Mesenchymal stem cell (in vitro differentiated cells and primary cell): Measurements from ENCODE around the gene UCP2.
A peak's percentile ranks its signal among the peaks of the same experiment; 100 is the strongest.

Experiments used
- DNase-seq: peaks from one replicate; pipeline ENCODE4 v3.0.0-alpha.2; 2013
- H2AFZ ChIP-seq: one replicate; pipeline ENCODE4 v1.6.1; 2013; ENCODE audit warnings: low read depth, mild to moderate bottlenecking, control low read depth, inconsistent platforms, low read length, moderate library complexity
- H2AK5ac ChIP-seq: 2 replicates; pipeline ENCODE4 v1.6.1; 2013; ENCODE audit warnings: low read length, moderate library complexity, mild to moderate bottlenecking, inconsistent platforms; ENCODE audit not compliant: severe bottlenecking
- H2BK120ac ChIP-seq: one replicate; pipeline ENCODE4 v1.6.1; 2013; ENCODE audit warnings: low read depth, mild to moderate bottlenecking, inconsistent platforms, low read length, moderate library complexity
- H2BK12ac ChIP-seq, 2 experiments: one replicate each; pipeline ENCODE4 v1.6.1; 2013; ENCODE audit warnings: inconsistent platforms in 2 of 2, low read length in 2 of 2, mild to moderate bottlenecking in 2 of 2, moderate library complexity in 2 of 2, control low read depth in 1 of 2
- H2BK15ac ChIP-seq: one replicate; pipeline ENCODE4 v1.6.1; 2013; ENCODE audit warnings: mild to moderate bottlenecking, low read depth, inconsistent platforms; ENCODE audit not compliant: poor library complexity, severe bottlenecking
- H2BK5ac ChIP-seq: 2 replicates; pipeline ENCODE4 v1.6.1; 2013; ENCODE audit warnings: low read depth, mild to moderate bottlenecking, low read length, control low read depth, inconsistent platforms; ENCODE audit not compliant: poor library complexity, severe bottlenecking
- H3K14ac ChIP-seq, 2 experiments: one replicate each; pipeline ENCODE4 v1.6.1; 2013; ENCODE audit warnings: inconsistent platforms in 2 of 2, low read length in 2 of 2, control low read depth in 1 of 2, mild to moderate bottlenecking in 1 of 2, moderate library complexity in 1 of 2
- H3K18ac ChIP-seq, 2 experiments: one replicate each; pipeline ENCODE4 v1.6.1; 2013; ENCODE audit warnings: inconsistent platforms in 2 of 2, low read length in 2 of 2, control low read depth in 1 of 2, low read depth in 1 of 2, mild to moderate bottlenecking in 1 of 2
- H3K23ac ChIP-seq, 2 experiments: one replicate each; pipeline ENCODE4 v1.6.1; 2013; ENCODE audit warnings: inconsistent platforms in 2 of 2, low read length in 2 of 2, mild to moderate bottlenecking in 2 of 2, moderate library complexity in 2 of 2, control low read depth in 1 of 2
- H3K27ac ChIP-seq: 2 replicates; pipeline ENCODE4 v1.5.1; 2013; ENCODE audit warnings: mild to moderate bottlenecking, moderate library complexity, low read length, control low read depth, inconsistent platforms; ENCODE audit not compliant: poor library complexity, severe bottlenecking
- H3K27me3 ChIP-seq, 2 experiments: 2 replicates each; pipeline versions ENCODE4 v1.6.1 to v1.7.0; 2013; ENCODE audit warnings: low read length in 2 of 2, mild to moderate bottlenecking in 2 of 2, moderate library complexity in 2 of 2, control low read depth in 1 of 2, inconsistent platforms in 1 of 2; ENCODE audit not compliant: control insufficient read depth in 1 of 2, insufficient read depth in 1 of 2
- H3K36me3 ChIP-seq, 2 experiments: 2 replicates each; pipeline versions ENCODE4 v1.6.1 to v1.7.0; 2013; ENCODE audit warnings: low read length in 2 of 2, control low read depth in 1 of 2, inconsistent platforms in 1 of 2, low read depth in 1 of 2, mild to moderate bottlenecking in 1 of 2; ENCODE audit not compliant: insufficient read depth in 2 of 2, control insufficient read depth in 1 of 2
- H3K4ac ChIP-seq, 2 experiments: one replicate each; pipeline ENCODE4 v1.6.1; 2013; ENCODE audit warnings: inconsistent platforms in 2 of 2, low read length in 2 of 2, mild to moderate bottlenecking in 2 of 2, moderate library complexity in 2 of 2, control low read depth in 1 of 2, low read depth in 1 of 2
- H3K4me1 ChIP-seq: 2 replicates; pipeline ENCODE4 v1.6.1; 2013; ENCODE audit warnings: low read depth, low read length, control low read depth; ENCODE audit not compliant: control insufficient read depth, insufficient read depth
- H3K4me2 ChIP-seq: 2 replicates; pipeline ENCODE4 v1.6.1; 2013; ENCODE audit warnings: low read length, mild to moderate bottlenecking, inconsistent platforms; ENCODE audit not compliant: poor library complexity, severe bottlenecking
- H3K4me3 ChIP-seq, 2 experiments: 2 replicates each; pipeline versions ENCODE4 v1.5.1 to v1.7.0; 2013; ENCODE audit warnings: low read length in 2 of 2, mild to moderate bottlenecking in 2 of 2, control low read depth in 1 of 2, low read depth in 1 of 2; ENCODE audit not compliant: insufficient read depth in 1 of 2
- H3K79me1 ChIP-seq: replicated peaks from 2 replicates; pipeline ENCODE4 v1.6.1; 2013; ENCODE audit warnings: mild to moderate bottlenecking, control low read depth, low read length, inconsistent platforms; ENCODE audit not compliant: poor library complexity, severe bottlenecking
- H3K9ac ChIP-seq: 2 replicates; pipeline ENCODE4 v1.7.0; 2013; ENCODE audit warnings: mild to moderate bottlenecking, low read length, moderate library complexity
- H3K9me3 ChIP-seq: 2 replicates; pipeline ENCODE4 v1.7.0; 2013; ENCODE audit warnings: mild to moderate bottlenecking, low read length; ENCODE audit not compliant: control insufficient read depth
- H4K8ac ChIP-seq: one replicate; pipeline ENCODE4 v1.6.1; 2013; ENCODE audit warnings: inconsistent platforms, mild to moderate bottlenecking, low read length, moderate library complexity
- H4K91ac ChIP-seq: one replicate; pipeline ENCODE4 v1.6.1; 2013; ENCODE audit warnings: mild to moderate bottlenecking, low read length, inconsistent platforms
- WGBS: methylation state at CpG from one replicate; pipeline ENCODE4 v1.1.7; 2013; ENCODE audit warnings: mixed read lengths; 5-methylcytosine and 5-hydroxymethylcytosine counted together

Gene UCP2

GRCh38 chr11:74009675-74010305 is 27.1 kb upstream of the UCP2 start:
- DNase-seq: no peak
- Histone ChIP-seq H3K27ac (no peak overlapping the region), H3K9ac (no peak overlapping the region), H3K79me1 (no peaks in the 10 kb centered on the region), H2BK12ac (no peak overlapping the region), H2AK5ac (no peak overlapping the region), H2BK15ac (no peak overlapping the region), H3K4me1 (no peaks in the 10 kb centered on the region), H4K91ac (peak overlapping the region; percentile 45), H3K18ac (no peak overlapping the region), H3K4me2 (no peak overlapping the region), H3K27me3 (no peaks in the 10 kb centered on the region), H2AFZ (no peak overlapping the region), H2BK120ac (no peak overlapping the region), H3K9me3 (no peaks in the 10 kb centered on the region), H3K4me3 (no peak overlapping the region), H3K4ac (no peak overlapping the region), H3K36me3 (peaks cover 13 to 60% of the 10 kb centered on the region in 2 experiments), H3K14ac (no peak overlapping the region), H2BK5ac (no peak overlapping the region), H4K8ac (no peak overlapping the region), H3K23ac (no peak overlapping the region)
- WGBS: 83% methylated on average over 5 of the region's 5 CpGs

- no peak overlapping the region for H2AFZ ChIP-seq
- no peak overlapping the region for H3K4me3 ChIP-seq
- no peak overlapping the region for H2BK12ac ChIP-seq
- 86% methylated on average over 1 of the region's 3 CpGs for WGBS
- H2BK120ac ChIP-seq: no peak overlapping the region
- H2BK5ac ChIP-seq: no peak overlapping the region
- H3K36me3 ChIP-seq: peaks cover 16 to 59% of the 10 kb centered on the region in 2 experiments
- H3K18ac ChIP-seq: no peak overlapping the region
- no peak overlapping the region for H3K27ac ChIP-seq
- no peak overlapping the region for H2AK5ac ChIP-seq
- no peak for DNase-seq
- no peak overlapping the region for H2BK15ac ChIP-seq
- H4K8ac ChIP-seq: peak overlapping the region; percentile 21
- no peak overlapping the region for H3K4me2 ChIP-seq
- H3K27me3 ChIP-seq: no peaks in the 10 kb centered on the region
- H3K4me1 ChIP-seq: no peaks in the 10 kb centered on the region
- no peak overlapping the region for H3K14ac ChIP-seq
- no peak overlapping the region for H3K23ac ChIP-seq
- no peaks in the 10 kb centered on the region for H3K79me1 ChIP-seq
- no peak overlapping the region for H3K9ac ChIP-seq
- peak overlapping the region; percentile 43 for H4K91ac ChIP-seq
- H3K9me3 ChIP-seq: no peaks in the 10 kb centered on the region
- H3K4ac ChIP-seq: no peak overlapping the region
Measured at GRCh38 chr11:74009230-74009547, 26.5 kb upstream of the UCP2 start.

DNA sequence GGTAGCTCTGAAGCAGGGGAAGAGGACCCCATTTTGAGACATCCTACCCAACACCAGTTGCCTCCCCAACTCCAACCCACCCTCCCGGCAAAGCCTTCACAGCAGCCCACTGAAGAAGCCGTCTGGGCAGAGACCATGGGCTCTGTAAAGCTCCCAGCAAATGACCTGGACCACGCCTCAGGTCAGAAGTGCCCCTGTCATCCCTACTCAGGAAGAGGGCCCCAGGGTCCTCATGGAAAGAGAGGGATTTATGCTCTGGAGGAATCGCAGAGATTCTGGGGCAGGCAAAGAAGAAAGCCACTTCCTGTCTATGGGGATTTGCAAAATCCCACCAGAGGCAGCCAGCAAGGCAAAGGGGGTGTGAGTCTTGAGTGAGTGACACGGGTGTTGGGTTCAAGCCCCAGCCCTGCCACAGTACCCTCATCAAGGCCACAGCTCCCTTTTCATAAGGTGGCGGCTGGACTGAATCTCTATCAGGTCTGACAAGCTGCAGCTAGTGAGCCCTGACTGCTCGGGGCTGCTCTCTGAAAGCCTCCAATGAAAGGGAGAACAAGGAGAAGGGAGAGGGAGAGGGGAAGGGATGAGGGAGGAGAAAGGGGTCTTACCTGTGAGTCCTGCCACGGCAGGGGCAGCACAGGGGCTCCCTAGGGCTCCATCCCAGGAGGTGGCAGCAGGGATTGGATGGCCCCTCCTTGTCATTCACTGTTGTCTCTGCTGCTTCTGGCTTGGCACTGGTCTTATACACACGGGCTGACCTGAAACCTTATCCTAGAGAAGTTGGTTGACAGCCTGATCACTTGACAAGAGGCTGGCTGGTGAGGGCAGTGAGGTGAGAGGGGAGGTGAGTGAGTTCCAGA is 26.0 kb upstream of the UCP2 start, which contains the start of gene UCP3:
UCP3 (minus strand) TSS at position 713 of the 857 bp plus-strand sequence. CDS start 2,043 bp downstream, outside the sequence.
- no peak within 1 kb of the TSS for H3K4me3 ChIP-seq
- H3K14ac ChIP-seq: no peak within 1 kb of the TSS
- H2AK5ac ChIP-seq: no peak within 1 kb of the TSS
- H3K4me2 ChIP-seq: no peak within 1 kb of the TSS
- H4K8ac ChIP-seq: peak within 1 kb of the TSS; percentile 21
- H3K18ac ChIP-seq: peak within 1 kb of the TSS in 1 of 2 experiments; percentile 33
- peak within 1 kb of the TSS; percentile 44 for H2BK15ac ChIP-seq
- DNase-seq: no peak
- no peak within 1 kb of the TSS for H3K27ac ChIP-seq
- WGBS: 72% methylated on average over 9 of the region's 9 CpGs
- no peak within 1 kb of the TSS for H2BK5ac ChIP-seq
- peak within 1 kb of the TSS in 1 of 2 experiments; percentile 24 for H3K4ac ChIP-seq
- no peak within 1 kb of the TSS for H3K9ac ChIP-seq
- no peaks in the 10 kb centered on the region for H3K9me3 ChIP-seq
- peak within 1 kb of the TSS; percentile 43 for H4K91ac ChIP-seq
- no peak within 1 kb of the TSS for H3K23ac ChIP-seq
- no peaks in the 10 kb centered on the region for H3K4me1 ChIP-seq
- H2AFZ ChIP-seq: no peak within 1 kb of the TSS
- H2BK12ac ChIP-seq: peak within 1 kb of the TSS in 1 of 2 experiments; percentile 59
- H3K27me3 ChIP-seq: no peaks in the 10 kb centered on the region
- H3K36me3 ChIP-seq: peaks cover 20 to 59% of the 10 kb centered on the region in 2 experiments
- H3K79me1 ChIP-seq: no peaks in the 10 kb centered on the region
- no peak within 1 kb of the TSS for H2BK120ac ChIP-seq

DNA sequence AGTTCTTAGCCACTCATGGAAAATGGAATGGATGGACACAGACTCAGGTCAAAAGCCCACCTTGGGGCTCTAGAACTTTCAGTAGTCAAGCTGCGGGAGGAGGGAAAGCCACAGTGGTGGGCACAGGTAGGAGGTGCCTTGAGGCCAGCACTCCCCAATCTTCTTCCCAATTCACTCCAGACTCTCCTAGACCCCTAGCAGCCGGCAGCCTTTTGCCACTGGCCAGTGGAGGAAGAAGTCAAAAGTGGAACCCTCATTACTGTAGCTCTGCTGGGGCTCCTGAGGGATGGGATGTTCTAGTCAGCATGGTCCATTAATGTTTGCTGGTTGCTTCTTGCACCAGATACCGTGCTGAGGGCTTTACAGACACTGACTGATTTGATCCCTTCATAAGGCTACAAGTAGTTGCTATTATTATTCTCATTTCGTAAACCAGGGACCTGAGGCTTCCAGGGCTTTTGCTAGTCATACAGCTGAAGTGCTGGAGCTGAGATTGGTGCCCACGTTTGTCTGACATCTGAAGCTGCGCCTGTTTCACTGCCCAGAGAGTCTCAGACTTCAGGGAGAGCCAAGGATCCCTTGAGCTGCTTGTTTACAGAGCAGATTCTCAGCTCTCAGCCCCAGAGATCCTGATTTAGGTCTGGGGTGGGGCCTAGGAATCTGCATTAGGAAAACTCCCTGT is 25.2 kb upstream of the UCP2 start:
- no peak overlapping the region for H3K4me2 ChIP-seq
- H4K91ac ChIP-seq: no peak overlapping the region
- no peaks in the 10 kb centered on the region for H3K4me1 ChIP-seq
- no peak overlapping the region for H3K23ac ChIP-seq
- H3K27me3 ChIP-seq: no peaks in the 10 kb centered on the region
- H2BK15ac ChIP-seq: no peak overlapping the region
- no peak overlapping the region for H3K9ac ChIP-seq
- no peak overlapping the region for H4K8ac ChIP-seq
- no peak overlapping the region for H2AK5ac ChIP-seq
- no peaks in the 10 kb centered on the region for H3K79me1 ChIP-seq
- no peak overlapping the region for H2BK12ac ChIP-seq
- no peak overlapping the region for H2BK120ac ChIP-seq
- no peak for DNase-seq
- 89% methylated on average over 5 of the region's 6 CpGs for WGBS
- no peak overlapping the region for H2AFZ ChIP-seq
- H3K36me3 ChIP-seq: peaks cover 20 to 55% of the 10 kb centered on the region in 2 experiments
- H3K9me3 ChIP-seq: no peaks in the 10 kb centered on the region
- H3K14ac ChIP-seq: no peak overlapping the region
- H2BK5ac ChIP-seq: no peak overlapping the region
- no peak overlapping the region for H3K18ac ChIP-seq
- no peak overlapping the region for H3K4me3 ChIP-seq
- H3K4ac ChIP-seq: no peak overlapping the region
- no peak overlapping the region for H3K27ac ChIP-seq
